Measurements from ENCODE around the gene CRYGD. TPM values are rescaled to one million over a fixed set of nuclear protein-coding genes. Genes with fewer than 3 reads are reported as not detected.
"Not testable (repeated sequence)": the region's sequence is repeated elsewhere in the genome, so short reads cannot be mapped to it uniquely, and the experiment has no call there.

CRYGD gene
- total RNA-seq (not detected), polyA plus RNA-seq (not detected)

GRCh38 chr2:208124013-208124715 lies at the start of gene CRYGD:
Gene CRYGD, minus strand, starts transcription at chr2:208124524. Its CDS starts 51 bp downstream, at chr2:208124473.
- intact Hi-C loops (cut with DNase I); H3K9me3 ChIP-seq; H3K27ac ChIP-seq; H3K36me3 ChIP-seq; H3K4me1 ChIP-seq; DNase-seq: not testable (repeated sequence)
- peak within 1 kb of the TSS in 2 of 4 donors; percentile 13 to 23 for H3K4me3 ChIP-seq
- 15 to 47% methylated on average over 46 of the region's 46 CpGs for WGBS, 2 donors
- peaks cover 0 to 26% (median 11%) of the 10 kb centered on the region in 3 donors for H3K27me3 ChIP-seq

GRCh38 chr2:208172125-208172524 lies 47.8 kb upstream of the CRYGD start:
- Histone ChIP-seq H3K9me3 (no peaks in the 10 kb centered on the region), H3K4me3 (no peak overlapping the region), H3K4me1 (peaks cover 0 to 7% (median 0%) of the 10 kb centered on the region in 4 donors), H3K27me3 (no peaks in the 10 kb centered on the region), H3K27ac (no peak overlapping the region), H3K36me3 (no peaks in the 10 kb centered on the region)
- 54 to 64% methylated on average over 4 of the region's 4 CpGs for WGBS, 2 donors
- TF ChIP-seq EP300 (IDR thresholded peaks at IDR 0.05) (no peak), POLR2AphosphoS5 (IDR thresholded peaks at IDR 0.05) (no peak), POLR2A (IDR thresholded peaks at IDR 0.05) (no peak), CTCF (IDR thresholded peaks at IDR 0.05) (no peak)
- intact Hi-C loops (cut with DNase I), result no loop called here
- no peak for DNase-seq

GRCh38 chr2:208164951-208165755 lies 40.8 kb upstream of the CRYGD start:
- H3K9me3 ChIP-seq, result no peaks in the 10 kb centered on the region
- WGBS, 2 donors, result 87 to 90% methylated on average over 2 of the region's 2 CpGs
- H3K36me3 ChIP-seq, result no peaks in the 10 kb centered on the region
- no peaks in the 10 kb centered on the region for H3K27me3 ChIP-seq
- no peak for DNase-seq
- H3K4me3 ChIP-seq, result no peak overlapping the region
- TF ChIP-seq EP300 (IDR thresholded peaks at IDR 0.05) (no peak), POLR2A (IDR thresholded peaks at IDR 0.05) (no peak)
- intact Hi-C loops (cut with DNase I), result no loop called here
- H3K27ac ChIP-seq, result no peak overlapping the region
- H3K4me1 ChIP-seq, result no peaks in the 10 kb centered on the region

- Histone ChIP-seq H3K36me3 (no peaks in the 10 kb centered on the region), H3K27ac (no peak within 1 kb of the TSS), H3K27me3 (no peaks in the 10 kb centered on the region), H3K9me3 (no peaks in the 10 kb centered on the region), H3K4me3 (no peak within 1 kb of the TSS), H3K4me1 (no peaks in the 10 kb centered on the region)
- TF ChIP-seq CTCF (IDR thresholded peaks at IDR 0.05), result no peak
- TF ChIP-seq POLR2A (IDR thresholded peaks at IDR 0.05), result no peak
- no peak for TF ChIP-seq POLR2AphosphoS5 (IDR thresholded peaks at IDR 0.05)
- no peak for TF ChIP-seq EP300 (IDR thresholded peaks at IDR 0.05)
- WGBS, 2 donors, result 74 to 78% methylated on average over 2 of the region's 2 CpGs
- intact Hi-C loops (cut with DNase I), result no loop called here
- no peak for DNase-seq
Measured at GRCh38 chr2:208163489-208163888, 39.2 kb upstream of the CRYGD start, which contains the start of gene CRYGA. Gene CRYGA, minus strand, starts transcription at chr2:208163589. Its CDS starts 33 bp downstream, at chr2:208163556.

GRCh38 chr2:208156439-208156838 lies 32.1 kb upstream of the CRYGD start:
- H3K4me1 ChIP-seq, result no peaks in the 10 kb centered on the region
- no peak for DNase-seq
- no peaks in the 10 kb centered on the region for H3K36me3 ChIP-seq
- peaks cover 0 to 2% (median 0%) of the 10 kb centered on the region in 4 donors for H3K9me3 ChIP-seq
- H3K27ac ChIP-seq, result no peak overlapping the region
- no peak for TF ChIP-seq POLR2A (IDR thresholded peaks at IDR 0.05)
- no peak for TF ChIP-seq CTCF (IDR thresholded peaks at IDR 0.05)
- TF ChIP-seq POLR2AphosphoS5 (IDR thresholded peaks at IDR 0.05), result no peak
- TF ChIP-seq EP300 (IDR thresholded peaks at IDR 0.05), result no peak
- H3K4me3 ChIP-seq, result no peak overlapping the region
- H3K27me3 ChIP-seq, result no peaks in the 10 kb centered on the region
- intact Hi-C loops (cut with DNase I), result no loop called here
- 66 to 77% methylated on average over 2 of the region's 2 CpGs for WGBS, 2 donors
